HG02571 (cell line): Measurements from ENCODE around the gene ZNF195.
"Not testable (repeated sequence)": the region's sequence is repeated elsewhere in the genome, so short reads cannot be mapped to it uniquely, and the experiment has no call there.

Experiments
- ATAC-seq: cut with Tn5 transposase; IDR thresholded peaks from one replicate; pipeline ENCODE4 v1.9.1; 2021; ENCODE audit warnings: mild to moderate bottlenecking, moderate library complexity; ENCODE audit not compliant: unreplicated experiment

Gene ZNF195

GRCh38 chr11:3402861-3403250, 23.9 kb upstream of the ZNF195 start:
- not testable (repeated sequence) for ATAC-seq

- not testable (repeated sequence) for ATAC-seq
These were observed 23.4 kb upstream of the ZNF195 start for GRCh38 chr11:3402181-3402860.

- not testable (repeated sequence) for ATAC-seq
These were observed 22.1 kb upstream of the ZNF195 start for GRCh38 chr11:3401052-3401451.

GRCh38 chr11:3398509-3398908, 19.6 kb upstream of the ZNF195 start:
- not testable (repeated sequence) for ATAC-seq

- not testable (repeated sequence) for ATAC-seq
These were observed 19.2 kb upstream of the ZNF195 start for GRCh38 chr11:3398106-3398505.

GRCh38 chr11:3397210-3397609, 18.3 kb upstream of the ZNF195 start:
- ATAC-seq = not testable (repeated sequence)

GRCh38 chr11:3395468-3395867, 16.5 kb upstream of the ZNF195 start:
- ATAC-seq = not testable (repeated sequence)

GRCh38 chr11:3394956-3395355, 16.0 kb upstream of the ZNF195 start:
- ATAC-seq = not testable (repeated sequence)

GRCh38 chr11:3393450-3393849, 14.5 kb upstream of the ZNF195 start:
- ATAC-seq = not testable (repeated sequence)

GRCh38 chr11:3382613-3383285, 3.8 kb upstream of the ZNF195 start:
- no peak for ATAC-seq

GRCh38 chr11:3381794-3382193, 2.8 kb upstream of the ZNF195 start:
- ATAC-seq = no peak

GRCh38 chr11:3380706-3381545, 2.0 kb upstream of the ZNF195 start:
- no peak for ATAC-seq

- ATAC-seq = no peak
These were observed 3.4 kb downstream of the ZNF195 start for GRCh38 chr11:3375552-3375951.

GRCh38 chr11:3370311-3370870, 8.6 kb downstream of the ZNF195 start:
- ATAC-seq = no peak

GRCh38 chr11:3369366-3369765, 9.6 kb downstream of the ZNF195 start:
- ATAC-seq = no peak

GRCh38 chr11:3368199-3368598, 10.7 kb downstream of the ZNF195 start:
- no peak for ATAC-seq

GRCh38 chr11:3367221-3367620, 11.7 kb downstream of the ZNF195 start:
- no peak for ATAC-seq

- ATAC-seq = no peak
These were observed 19.7 kb downstream of the ZNF195 start for GRCh38 chr11:3359092-3359824.

- no peak for ATAC-seq
These were observed 20.8 kb downstream of the ZNF195 start for GRCh38 chr11:3357994-3358676.

GRCh38 chr11:3357302-3357701, 21.6 kb downstream of the ZNF195 start:
- no peak for ATAC-seq
